Hematopoietic multipotent progenitor cell treated with erythropoietin and hydrocortisone succinate and interleukin-3 and kit ligand, for 6 days (in vitro differentiated cells): ENCODE data around the gene KLC1.

Experiments
- DNase-seq: peaks from one replicate; pipeline ENCODE4 v3.0.0-alpha.2; 2015

The KLC1 gene

DNA sequence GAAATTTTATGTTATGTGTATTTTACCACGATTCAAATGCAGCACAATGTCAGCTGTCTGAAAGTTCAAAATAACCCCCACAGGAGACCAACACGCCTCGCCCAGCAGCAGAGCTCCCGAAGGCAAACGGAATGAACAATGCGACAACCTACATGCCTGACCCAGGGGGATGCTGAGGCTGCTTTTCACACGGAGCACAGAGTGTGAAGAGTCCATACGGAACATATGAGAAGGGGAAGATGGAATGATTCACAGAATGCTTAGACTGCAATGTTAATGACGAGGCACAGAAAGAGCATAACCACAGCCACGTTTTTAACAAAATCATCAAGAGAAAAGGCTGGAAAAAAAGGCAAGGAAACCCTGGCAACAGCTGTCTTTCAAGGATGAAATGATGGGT, 109.2 kb downstream of the KLC1 start:
- DNase-seq: no peak

DNA sequence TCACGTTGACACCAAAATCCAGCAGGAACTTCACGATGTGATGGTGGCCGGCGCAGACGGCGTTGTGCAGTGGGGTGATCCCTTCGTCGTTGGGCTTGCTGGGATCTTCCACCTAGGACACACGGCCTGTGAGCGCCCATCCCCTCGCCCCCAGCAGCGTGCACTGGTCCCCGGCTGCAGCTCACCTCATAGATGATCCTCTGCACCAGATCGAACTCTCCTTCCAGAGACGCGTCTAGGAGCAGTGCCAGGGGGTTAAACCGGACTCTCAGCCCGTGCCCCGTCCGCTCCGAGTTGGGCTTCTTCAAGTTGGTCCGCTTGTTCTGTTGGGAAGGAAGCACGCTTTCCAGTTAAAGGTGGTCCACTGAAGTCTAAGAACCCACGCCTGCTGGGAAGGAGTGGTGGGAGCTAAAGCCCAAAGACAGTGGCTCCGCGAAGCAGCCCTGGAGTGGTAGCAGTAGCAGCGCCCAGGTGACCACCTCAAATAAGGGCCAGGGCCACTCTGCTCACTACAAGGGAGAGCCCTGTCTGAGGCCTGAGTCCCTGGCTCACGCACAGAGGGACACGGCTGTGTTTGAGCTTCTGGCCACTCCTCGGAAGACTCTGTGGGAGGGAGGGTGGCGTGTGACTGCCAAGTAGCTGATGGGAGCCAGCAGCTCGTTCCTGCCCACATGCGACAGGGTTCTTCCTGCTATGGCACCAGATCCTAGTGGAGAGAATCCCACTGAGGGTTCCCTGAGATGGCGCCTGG, 109.9 kb downstream of the KLC1 start:
- DNase-seq: no peak

DNA sequence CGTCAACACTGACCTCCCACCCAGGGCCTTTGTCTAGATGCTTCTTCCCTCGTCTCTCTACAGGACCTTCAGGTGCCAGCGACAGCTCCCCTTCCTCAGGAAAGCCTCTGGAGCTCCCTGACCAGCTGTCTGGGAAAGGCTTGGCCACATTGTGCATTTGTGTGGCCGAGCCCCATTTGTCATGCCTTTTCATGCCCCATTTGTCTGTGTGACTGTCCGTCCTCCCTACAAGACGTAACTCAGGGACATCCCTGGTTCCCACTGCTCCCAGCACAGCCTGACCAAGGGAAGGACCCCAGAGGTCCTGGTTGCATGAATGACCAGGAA, 110.4 kb downstream of the KLC1 start:
- no peak for DNase-seq

DNA sequence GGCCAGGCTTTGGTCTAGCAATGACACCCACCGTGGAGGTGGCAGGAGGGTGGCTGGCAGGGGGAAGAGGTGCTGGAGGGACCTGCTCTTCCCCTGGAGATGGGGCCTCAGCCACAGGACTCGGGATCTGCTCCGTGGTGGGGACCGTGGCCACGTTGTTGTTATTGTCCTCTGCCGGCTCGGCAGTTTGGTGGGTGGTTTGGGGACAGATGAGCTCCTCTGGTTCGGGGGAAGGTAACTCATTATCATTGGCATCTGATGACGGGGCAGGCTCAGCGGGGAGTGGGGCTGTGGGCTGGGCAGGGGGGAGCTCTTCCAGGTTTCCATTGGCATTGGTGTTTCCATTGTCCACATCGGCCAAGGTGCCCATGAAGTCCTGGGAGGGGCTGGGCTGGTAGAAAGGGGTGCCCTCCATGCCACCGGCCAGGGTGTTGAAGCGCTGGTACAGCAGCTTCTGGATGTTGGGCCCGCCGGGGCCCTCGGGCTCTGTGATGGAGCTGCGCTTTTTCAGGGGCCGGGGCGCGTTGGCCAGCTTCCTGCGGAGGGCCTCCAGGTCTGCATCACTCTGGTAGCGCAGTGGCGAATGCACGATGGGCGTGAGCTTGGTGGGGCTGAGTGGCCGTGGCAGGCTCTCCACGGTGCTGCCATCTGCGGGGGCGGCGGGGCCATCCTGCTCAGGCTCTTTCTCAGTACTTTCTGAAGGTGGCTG, 110.9 kb downstream of the KLC1 start:
- DNase-seq: no peak

DNA sequence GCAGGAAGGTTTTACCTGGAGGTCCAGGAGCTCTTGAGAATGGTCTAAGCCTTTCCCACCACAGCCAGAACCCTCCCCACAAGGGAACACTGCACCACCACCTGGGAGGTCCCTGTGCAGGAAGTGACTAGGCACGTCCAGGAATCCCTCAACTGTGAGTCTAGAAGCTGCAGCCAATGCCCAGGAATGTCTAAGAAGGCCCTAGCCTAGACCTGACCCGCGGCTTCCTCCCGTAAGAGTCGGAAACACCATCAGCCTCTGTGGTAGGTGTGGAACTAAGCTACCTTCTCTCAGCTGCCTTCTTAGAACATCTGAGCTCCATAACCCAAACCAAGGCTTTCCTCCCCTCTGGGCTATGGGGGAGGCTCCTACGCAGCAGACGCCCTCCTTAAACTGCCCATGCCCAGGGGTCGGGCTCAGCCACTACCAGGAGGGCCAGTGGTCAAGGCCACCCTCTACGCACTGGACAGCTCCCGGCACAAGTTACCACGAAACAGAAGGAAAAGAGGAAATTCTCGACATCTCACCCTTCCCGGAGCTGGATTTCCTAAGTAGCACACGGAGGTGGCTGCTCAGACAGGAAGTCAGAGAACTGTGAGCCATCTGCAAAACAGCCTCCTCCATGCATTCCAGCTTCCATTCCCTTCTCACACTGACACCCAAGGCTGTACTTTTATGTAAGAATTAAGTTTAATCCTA, 112.1 kb downstream of the KLC1 start:
- DNase-seq: no peak

DNA sequence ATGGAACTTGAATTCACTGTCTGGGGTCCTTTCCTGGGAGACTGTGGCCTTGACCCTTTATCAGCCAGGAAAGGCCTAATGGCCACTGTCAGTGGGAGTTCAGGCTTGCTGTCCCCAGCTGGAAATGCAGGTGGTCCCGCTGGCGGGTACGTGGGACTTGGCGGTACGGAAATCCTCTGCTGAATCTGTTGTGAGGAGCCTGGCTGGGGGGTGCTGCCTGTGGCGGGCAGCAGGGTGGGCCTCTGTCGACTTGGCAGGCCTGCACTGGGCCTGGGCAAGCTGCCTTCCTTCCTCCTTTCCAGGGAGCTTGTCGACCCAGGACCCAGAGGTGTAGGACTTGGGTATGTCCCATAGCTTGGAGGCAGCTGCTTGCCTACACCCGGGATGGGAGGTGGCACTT, 112.9 kb downstream of the KLC1 start:
- no peak for DNase-seq

DNA sequence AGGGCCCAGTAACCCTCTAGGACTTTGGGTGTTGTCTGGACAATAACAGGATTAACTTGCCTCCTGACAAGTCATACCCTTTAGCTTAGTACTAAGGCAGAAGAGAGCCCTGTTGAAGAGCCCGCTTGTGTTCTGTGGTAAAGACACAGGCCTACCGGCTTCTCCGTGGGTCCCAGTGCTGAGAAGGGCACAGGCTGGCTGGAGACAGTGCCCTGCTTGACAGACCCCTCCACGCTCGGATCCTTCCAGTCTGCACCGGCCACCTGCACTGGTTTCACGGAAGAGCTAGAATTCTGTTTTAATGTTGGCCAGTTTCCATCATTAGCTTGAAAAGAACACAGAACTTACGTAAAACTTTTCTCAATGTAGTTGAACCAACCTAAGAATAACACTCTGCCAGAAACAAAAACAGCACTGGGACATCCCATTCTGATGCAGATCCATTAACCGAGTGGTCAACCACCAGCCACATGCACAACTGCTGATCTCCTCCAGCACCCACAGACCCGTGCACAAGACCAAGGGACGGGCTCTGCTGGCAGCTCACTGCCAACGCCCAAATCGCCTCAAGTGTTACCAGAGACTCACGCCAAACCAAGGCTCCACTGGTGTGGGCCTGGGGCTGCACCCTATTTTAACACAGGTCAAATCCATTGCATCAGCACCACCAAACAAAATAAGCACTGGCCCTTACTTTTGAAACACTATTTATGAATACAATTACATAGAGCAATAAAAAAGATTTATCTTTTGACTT, 113.7 kb downstream of the KLC1 start:
- DNase-seq: no peak

DNA sequence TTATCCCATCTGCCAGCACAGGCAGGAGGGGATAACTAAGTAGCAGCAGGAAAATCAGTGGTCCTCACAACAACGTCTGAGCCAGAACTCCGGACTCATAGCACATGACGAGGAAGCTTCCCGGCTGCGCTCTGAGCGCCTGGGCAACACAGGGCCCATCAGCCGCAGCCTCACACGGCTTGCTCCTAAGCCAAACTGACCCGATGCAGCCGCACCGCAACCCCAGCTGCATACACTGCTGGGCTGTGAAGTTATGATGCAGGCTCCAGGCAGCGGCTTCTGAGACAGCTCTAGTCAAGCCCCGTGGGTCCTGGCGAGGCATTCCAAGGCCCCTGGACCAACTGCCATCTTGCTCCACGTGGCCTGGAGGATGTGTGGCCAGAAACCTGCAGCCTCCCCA, 114.7 kb downstream of the KLC1 start:
- no peak for DNase-seq

DNA sequence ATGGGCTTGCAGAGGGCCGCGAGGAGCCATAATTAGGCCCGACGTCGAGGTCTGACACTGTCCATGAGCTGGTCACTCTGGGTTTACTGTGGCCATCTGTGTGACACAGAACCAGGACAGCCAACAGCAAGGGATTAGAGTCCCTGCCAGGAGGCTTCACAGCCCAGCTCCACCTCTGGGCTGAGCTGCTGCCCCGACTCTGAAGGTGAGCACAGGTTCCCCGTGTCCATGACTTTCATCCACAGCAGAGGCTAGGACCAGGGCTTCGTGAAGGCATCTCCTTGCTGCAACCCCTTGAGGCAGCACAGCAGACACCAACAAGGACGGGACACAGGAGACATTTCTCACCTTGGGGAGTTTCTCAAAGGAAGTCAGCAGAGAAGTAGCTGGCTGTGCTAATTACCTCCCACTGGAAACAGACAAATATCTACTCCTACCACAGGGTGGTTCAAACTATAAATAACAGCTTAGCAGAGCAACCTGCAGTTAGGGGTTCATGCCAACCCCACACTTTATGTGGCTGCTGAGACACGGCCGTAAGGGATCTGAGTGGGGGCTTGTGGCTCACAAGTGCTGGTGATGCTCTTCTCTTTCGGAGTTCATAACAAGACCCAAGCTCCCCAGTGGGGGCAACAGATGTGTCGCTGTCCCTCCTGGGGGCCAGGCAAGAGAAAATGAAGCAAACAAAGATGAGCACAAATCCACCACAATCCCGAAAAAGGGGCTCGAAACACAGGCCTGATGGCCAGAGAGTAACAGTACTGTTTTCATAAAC, 115.8 kb downstream of the KLC1 start:
- DNase-seq: no peak

DNA sequence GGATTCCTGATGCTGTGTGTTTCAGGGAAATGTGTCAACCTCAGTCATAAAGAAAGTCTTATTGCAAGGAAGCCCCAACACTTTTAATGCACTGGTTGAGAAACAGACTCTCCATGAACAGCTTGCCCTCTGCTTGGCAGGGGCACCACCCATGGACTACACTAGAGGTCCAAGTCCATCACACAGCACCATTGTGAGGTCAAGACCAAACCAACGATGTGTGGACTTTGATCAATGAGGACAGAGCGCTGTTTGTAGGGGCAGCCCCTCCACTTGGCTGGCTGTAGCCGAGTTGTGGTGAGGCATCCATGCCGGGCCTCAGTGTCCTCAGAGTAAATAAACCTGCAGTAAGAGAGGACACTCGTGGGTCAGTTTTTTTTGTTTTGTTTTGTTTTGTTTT, 116.4 kb downstream of the KLC1 start:
- no peak for DNase-seq

DNA sequence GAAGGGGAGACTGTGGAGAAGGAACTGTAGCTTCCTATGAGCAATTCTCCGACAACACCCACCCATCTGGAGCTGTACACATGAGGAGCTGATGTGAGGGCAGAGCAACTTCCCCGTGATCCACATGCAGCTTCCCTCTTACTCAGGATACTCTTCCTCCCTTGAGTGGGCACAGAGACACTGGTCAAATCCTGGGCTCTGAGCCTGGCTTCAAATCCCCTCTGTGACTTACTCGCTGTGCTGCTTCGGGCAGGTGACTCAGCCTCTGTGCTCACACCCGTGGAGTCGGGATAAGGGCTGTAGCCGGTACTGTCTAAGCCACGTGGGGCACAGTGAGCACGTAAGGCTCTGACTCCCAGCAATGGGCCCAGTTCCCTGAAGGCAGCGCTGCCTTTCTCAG, 117.7 kb downstream of the KLC1 start:
- no peak for DNase-seq

DNA sequence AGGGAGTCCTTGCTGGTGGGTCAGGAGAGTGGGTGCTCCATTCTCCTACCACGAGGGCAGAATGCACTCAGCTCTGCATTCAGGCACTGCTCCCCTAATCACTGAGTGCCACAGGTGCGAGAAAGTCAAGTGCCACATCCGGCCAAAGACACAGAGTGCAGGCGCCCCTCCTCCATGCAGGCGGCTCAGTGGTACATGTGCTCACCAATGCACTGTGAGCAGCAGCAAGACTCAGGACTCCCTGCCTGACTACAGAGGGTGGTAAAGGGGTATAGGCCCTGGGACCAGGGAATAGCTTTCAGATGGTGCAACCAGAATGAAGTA, 119.5 kb downstream of the KLC1 start:
- DNase-seq: no peak

DNA sequence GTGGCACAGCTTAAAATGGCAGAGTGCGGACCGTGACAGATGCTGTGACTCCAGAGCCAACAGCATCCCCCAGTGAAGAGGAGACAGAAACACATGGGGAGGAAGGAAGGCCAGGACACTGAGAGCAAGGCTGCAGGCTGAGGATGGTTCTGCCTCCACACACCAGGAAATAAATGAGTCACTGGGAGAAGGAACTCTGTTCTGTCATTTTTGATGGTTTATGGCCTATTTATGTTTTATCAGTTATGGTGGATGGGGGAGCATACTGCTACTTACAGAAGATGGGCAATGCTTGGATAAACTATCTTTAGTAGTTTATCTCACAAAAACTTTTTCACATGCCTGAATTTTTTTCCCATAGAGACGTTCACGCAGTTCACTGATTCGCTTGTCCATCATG, 120.4 kb downstream of the KLC1 start:
- no peak for DNase-seq

DNA sequence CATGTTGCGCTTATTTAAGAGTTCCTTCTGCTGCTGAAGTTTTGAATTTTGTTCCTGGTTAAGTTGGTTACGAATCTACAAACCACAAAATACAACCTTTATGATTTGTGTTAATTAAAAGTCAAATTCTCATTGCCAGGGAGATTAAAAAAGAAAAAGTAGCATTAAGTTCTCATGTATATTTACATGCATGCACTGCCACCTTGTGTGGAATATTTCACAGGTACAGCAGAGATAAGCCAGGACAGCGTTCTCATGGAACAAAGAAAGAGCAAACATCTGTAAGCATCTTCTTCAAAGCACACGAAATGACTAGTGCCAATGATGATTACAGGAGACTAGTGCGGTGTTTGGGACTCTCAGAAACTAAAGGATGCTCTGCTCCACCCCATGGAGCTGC, 120.8 kb downstream of the KLC1 start:
- peak; percentile 57 for DNase-seq
